Esophagus (tissue), 2 donors: ENCODE measurements around the gene ULK4. TPM values are rescaled to one million over a fixed set of nuclear protein-coding genes. Genes with fewer than 3 reads are reported as not detected.
"Not testable (repeated sequence)": the region's sequence is repeated elsewhere in the genome, so short reads cannot be mapped to it uniquely, and the experiment has no call there.

Source experiments
- H3K27ac ChIP-seq, 2 donors: one replicate each; pipeline ENCODE4 v1.5.1; 2013; ENCODE audit warnings: low read depth in 2 of 2, mild to moderate bottlenecking in 2 of 2, inconsistent platforms in 1 of 2, low read length in 1 of 2, moderate library complexity in 1 of 2
- H3K27me3 ChIP-seq, 2 donors: one replicate each; pipeline ENCODE4 v1.6.1; 2013; ENCODE audit warnings: low read length in 2 of 2, control low read depth in 1 of 2, mild to moderate bottlenecking in 1 of 2; ENCODE audit not compliant: insufficient read depth in 2 of 2, control insufficient read depth in 1 of 2
- H3K36me3 ChIP-seq, 2 donors: one replicate each; pipeline ENCODE4 v1.6.1; 2013; ENCODE audit warnings: low read length in 1 of 2; ENCODE audit not compliant: control insufficient read depth in 2 of 2, insufficient read depth in 2 of 2
- H3K4me1 ChIP-seq, 2 donors: one replicate each; pipeline ENCODE4 v1.6.1; 2013; ENCODE audit warnings: low read length in 1 of 2; ENCODE audit not compliant: control insufficient read depth in 2 of 2, insufficient read depth in 2 of 2
- H3K4me3 ChIP-seq, 2 donors: one replicate each; pipeline ENCODE4 v1.5.1; 2013; ENCODE audit warnings: low read length in 2 of 2, mild to moderate bottlenecking in 2 of 2, low read depth in 1 of 2, moderate library complexity in 1 of 2
- H3K9me3 ChIP-seq, 2 donors: one replicate each; pipeline ENCODE4 v1.6.1; 2013; ENCODE audit warnings: mild to moderate bottlenecking in 2 of 2, low read depth in 1 of 2, low read length in 1 of 2, moderate library complexity in 1 of 2; ENCODE audit not compliant: control insufficient read depth in 2 of 2, insufficient read depth in 1 of 2
- WGBS, 2 donors: extraction: QIAGEN DNeasy Blood & Tissue Kit; methylation state at CpG; one replicate each; pipeline ENCODE4 v1.1.7; 2013; 5-methylcytosine and 5-hydroxymethylcytosine counted together
- polyA plus RNA-seq, 2 donors: library from polyadenylated mRNA; stranded (reverse); fragments of 200-250 nt; gene quantifications; one replicate each; pipeline ENCODE4 v1.2.3, GENCODE V29; 2013
- donor health status: healthy with polysubstance abuse.
- donor health status: Bipolar disorder and iron deficiency.

The ULK4 gene
- polyA plus RNA-seq, 2 donors = 1.1 to 1.3 TPM

- Histone ChIP-seq H3K27me3 (no peaks in the 10 kb centered on the region), H3K27ac (no peak overlapping the region), H3K4me3 (no peak overlapping the region), H3K36me3 (no peaks in the 10 kb centered on the region), H3K9me3 (no peaks in the 10 kb centered on the region), H3K4me1 (no peaks in the 10 kb centered on the region)
- WGBS, 2 donors = 56 to 57% methylated on average over 3 of the region's 3 CpGs
Observed at GRCh38 chr3:41881233-41881821, 80.6 kb downstream of the ULK4 start.

DNA sequence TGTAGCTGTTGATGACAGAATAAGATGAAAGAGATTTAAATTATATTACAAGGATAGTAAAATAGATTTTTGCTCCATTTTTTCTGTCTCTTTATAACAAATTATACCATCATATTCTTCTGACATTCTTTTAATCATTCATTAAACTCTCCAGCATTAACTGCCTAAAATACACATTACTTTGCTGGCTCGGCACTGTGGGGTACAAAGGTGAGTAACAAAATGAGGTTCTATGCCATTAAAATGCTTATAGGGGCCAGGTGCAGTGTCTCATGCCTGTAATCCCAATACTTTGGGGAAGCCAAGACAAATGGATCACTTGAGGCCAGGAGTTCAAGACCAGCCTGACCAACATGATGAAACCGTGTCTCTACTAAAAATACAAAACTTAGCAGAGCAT lies 81.5 kb downstream of the ULK4 start:
- H3K4me1 ChIP-seq = no peaks in the 10 kb centered on the region
- no peaks in the 10 kb centered on the region for H3K36me3 ChIP-seq
- no peak overlapping the region for H3K4me3 ChIP-seq
- H3K9me3 ChIP-seq = no peaks in the 10 kb centered on the region
- H3K27me3 ChIP-seq = no peaks in the 10 kb centered on the region
- H3K27ac ChIP-seq = no peak overlapping the region
- WGBS, 2 donors = 64 to 70% methylated on average over 2 of the region's 2 CpGs

DNA sequence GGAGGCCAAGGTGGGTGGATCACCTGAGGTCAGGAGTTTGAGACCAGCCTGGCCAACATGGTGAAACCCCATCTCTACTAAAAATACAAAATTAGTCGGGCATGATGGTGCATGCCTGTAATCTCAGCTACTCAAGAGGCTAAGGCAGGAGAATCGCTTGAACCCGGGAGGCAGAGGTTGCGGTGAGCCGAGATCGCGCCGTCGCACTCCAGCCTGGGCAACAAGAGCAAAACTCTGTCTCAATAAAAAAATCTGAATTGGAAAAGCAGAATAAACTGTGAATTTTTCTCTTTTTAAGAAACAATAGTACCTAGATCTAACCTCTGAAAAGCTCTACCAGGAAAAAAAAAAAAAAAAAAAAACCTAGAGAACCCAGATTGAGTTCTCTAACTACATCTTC lies 84.2 kb downstream of the ULK4 start:
- H3K27me3 ChIP-seq, H3K4me1 ChIP-seq, H3K36me3 ChIP-seq, H3K9me3 ChIP-seq, H3K27ac ChIP-seq, H3K4me3 ChIP-seq: not testable (repeated sequence)
- 96 to 99% methylated on average over 9 of the region's 9 CpGs for WGBS, 2 donors

- no peaks in the 10 kb centered on the region for H3K27me3 ChIP-seq
- H3K4me1 ChIP-seq = no peaks in the 10 kb centered on the region
- no peaks in the 10 kb centered on the region for H3K9me3 ChIP-seq
- H3K36me3 ChIP-seq = no peaks in the 10 kb centered on the region
- 90% methylated on average over 4 of the region's 4 CpGs for WGBS, 2 donors
- H3K27ac ChIP-seq = no peak overlapping the region
- no peak overlapping the region for H3K4me3 ChIP-seq
Observed at GRCh38 chr3:41874022-41874421, 87.9 kb downstream of the ULK4 start.

- WGBS, 2 donors = 66 to 82% methylated on average over 1 of the region's 1 CpG
- Histone ChIP-seq H3K27me3 (no peaks in the 10 kb centered on the region), H3K4me1 (no peaks in the 10 kb centered on the region), H3K27ac (no peak overlapping the region), H3K9me3 (no peaks in the 10 kb centered on the region), H3K4me3 (no peak overlapping the region), H3K36me3 (no peaks in the 10 kb centered on the region)
Observed at GRCh38 chr3:41872157-41872556, 89.7 kb downstream of the ULK4 start.

DNA sequence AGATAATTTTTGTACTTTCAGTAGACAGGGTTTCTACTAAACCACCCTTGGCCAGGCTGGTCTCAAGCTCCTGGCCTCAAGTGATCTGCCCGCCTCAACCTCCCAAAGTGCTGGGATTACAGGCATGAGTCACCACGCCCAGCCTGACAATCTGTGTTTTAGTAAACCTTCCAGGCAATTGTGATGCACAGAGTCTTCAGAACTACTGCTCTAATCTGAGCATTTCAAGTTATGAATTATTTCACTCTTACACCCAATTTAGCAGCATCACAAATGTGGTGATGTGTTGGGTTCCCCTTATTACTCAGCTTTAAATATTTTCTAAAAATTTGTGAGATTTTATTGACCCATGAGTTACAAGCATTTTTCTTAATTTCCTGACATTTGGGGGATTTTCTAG lies 94.4 kb downstream of the ULK4 start:
- H3K27ac ChIP-seq = no peak overlapping the region
- H3K4me1 ChIP-seq = no peaks in the 10 kb centered on the region
- H3K9me3 ChIP-seq = no peaks in the 10 kb centered on the region
- no peak overlapping the region for H3K4me3 ChIP-seq
- no peaks in the 10 kb centered on the region for H3K27me3 ChIP-seq
- 85 to 87% methylated on average over 2 of the region's 2 CpGs for WGBS, 2 donors
- H3K36me3 ChIP-seq = no peaks in the 10 kb centered on the region

DNA sequence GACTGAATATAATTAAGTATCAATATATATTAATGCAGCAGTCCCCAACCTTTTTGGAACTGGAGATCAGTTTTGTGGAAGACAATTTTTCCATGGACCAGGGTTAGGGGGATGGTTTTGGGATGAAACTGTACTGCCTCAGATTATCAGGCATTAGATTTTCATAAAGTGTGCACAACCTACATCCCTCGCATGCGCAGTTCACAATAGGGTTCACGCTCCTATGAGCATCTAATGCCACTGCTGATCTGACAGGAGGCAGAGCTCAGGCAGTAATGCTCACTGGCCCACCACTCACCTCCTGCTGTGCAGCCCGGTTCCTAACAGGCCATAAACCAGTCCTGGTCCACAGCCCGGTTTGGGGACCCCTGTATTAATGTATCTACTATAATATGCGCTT lies 95.6 kb downstream of the ULK4 start:
- no peaks in the 10 kb centered on the region for H3K9me3 ChIP-seq
- H3K27me3 ChIP-seq = no peaks in the 10 kb centered on the region
- H3K4me1 ChIP-seq = no peaks in the 10 kb centered on the region
- H3K36me3 ChIP-seq = no peaks in the 10 kb centered on the region
- H3K27ac ChIP-seq = no peak overlapping the region
- 96% methylated on average over 6 of the region's 6 CpGs for WGBS, 2 donors
- H3K4me3 ChIP-seq = no peak overlapping the region

GRCh38 chr3:41863024-41863423 lies 98.9 kb downstream of the ULK4 start:
- Histone ChIP-seq H3K4me3 (no peak overlapping the region), H3K4me1 (no peaks in the 10 kb centered on the region), H3K27ac (no peak overlapping the region), H3K9me3 (peaks cover 0 to 2% of the 10 kb centered on the region in 2 donors), H3K36me3 (no peaks in the 10 kb centered on the region), H3K27me3 (no peaks in the 10 kb centered on the region)
- 89 to 96% methylated on average over 1 of the region's 1 CpG for WGBS, 2 donors

DNA sequence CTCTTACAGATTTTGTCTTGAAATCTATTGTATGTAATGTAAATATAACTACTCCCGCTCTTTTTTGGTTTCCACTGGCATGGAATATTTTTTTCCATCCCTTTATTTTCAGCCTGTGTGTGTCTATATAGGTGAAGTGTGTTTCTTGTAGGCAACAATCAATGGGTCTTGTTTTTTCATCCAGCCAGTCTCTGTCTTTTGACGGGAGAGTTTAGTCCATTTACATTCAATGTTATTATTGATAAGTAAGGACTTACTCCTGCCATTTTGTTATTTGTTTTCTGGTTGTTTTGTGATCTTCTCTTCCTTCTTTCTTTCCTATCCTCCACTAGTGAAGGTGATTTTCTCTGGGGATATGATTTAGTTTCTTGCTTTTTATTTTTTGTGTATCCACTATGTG lies 101.4 kb downstream of the ULK4 start:
- H3K9me3 ChIP-seq, H3K27me3 ChIP-seq, H3K4me1 ChIP-seq, H3K4me3 ChIP-seq, H3K27ac ChIP-seq, H3K36me3 ChIP-seq: not testable (repeated sequence)
- WGBS, 2 donors = 97% methylated on average over 2 of the region's 2 CpGs

- Histone ChIP-seq H3K9me3 (peaks cover 0 to 2% of the 10 kb centered on the region in 2 donors), H3K4me3 (no peak overlapping the region), H3K36me3 (no peaks in the 10 kb centered on the region), H3K27ac (no peak overlapping the region), H3K27me3 (no peaks in the 10 kb centered on the region), H3K4me1 (no peaks in the 10 kb centered on the region)
- WGBS, 2 donors = 91% methylated on average over 6 of the region's 6 CpGs
Observed at GRCh38 chr3:41854956-41855355, 106.9 kb downstream of the ULK4 start.
